Gastrocnemius medialis (tissue), 4 donors: Measurements from ENCODE around the gene LIN28B.

ENCODE experiments used
- CTCF ChIP-seq, 5 experiments: fragments of 450-650 bp in 3 of 5; fragments of 200-600 bp in 2 of 5; sonication (generic) in 2 of 5; IDR thresholded peaks in 4 of 5; conservative IDR thresholded peaks in 1 of 5; 1 replicate in 4 of 5; 2 replicates in 1 of 5; pipeline ENCODE4 v1.5.1; 2016 to 2019; ENCODE audit warnings: antibody characterized with exemption in 5 of 5, mild to moderate bottlenecking in 3 of 5, moderate library complexity in 3 of 5
- POLR2A ChIP-seq, 2 donors: fragments of 450-650 bp; IDR thresholded peaks; one replicate each; pipeline ENCODE4 v1.6.1; 2017; ENCODE audit warnings: antibody characterized with exemption in 2 of 2, mild to moderate bottlenecking in 2 of 2, moderate library complexity in 2 of 2

DNA sequence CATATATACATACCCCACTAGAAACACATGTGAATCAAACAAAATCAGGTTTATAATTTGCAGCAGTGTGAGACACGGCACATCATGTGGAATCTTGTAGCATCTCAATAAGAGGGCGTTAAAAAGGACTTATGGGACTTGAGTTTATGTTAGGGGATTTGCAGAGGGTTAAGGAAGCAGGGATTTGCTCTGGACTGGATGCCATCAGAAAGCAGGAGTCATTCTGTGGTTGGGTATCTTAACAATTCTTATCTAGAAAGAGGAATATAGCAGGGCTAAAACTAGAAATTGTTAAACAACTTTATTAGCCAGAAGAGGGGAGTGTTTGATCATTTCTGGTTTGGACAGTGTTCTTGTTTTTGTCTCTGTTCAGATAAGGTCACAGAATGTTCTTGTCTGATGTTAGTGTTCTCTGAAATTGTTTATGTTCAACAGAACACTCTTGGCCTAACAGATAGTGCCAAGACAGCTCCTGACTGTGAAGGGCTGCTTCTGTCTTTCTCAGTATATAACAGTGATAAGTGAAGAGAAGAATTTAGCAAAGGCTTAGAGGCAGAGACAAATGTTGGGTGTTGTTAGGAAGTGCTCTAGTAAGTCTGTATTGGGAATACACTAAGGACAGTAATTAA, 39.2 kb downstream of the LIN28B start:
- no peak for TF ChIP-seq CTCF (IDR thresholded peaks at IDR 0.05 in 4 of 5, conservative IDR thresholded peaks at IDR 0.05 in 1 of 5)
- no peak for TF ChIP-seq POLR2A (IDR thresholded peaks at IDR 0.05)
